GM18498 (cell line): ENCODE measurements around the gene U2AF2.

Experiments
- ATAC-seq: cut with Tn5 transposase; IDR thresholded peaks from one replicate; pipeline ENCODE4 v1.9.1; 2021; ENCODE audit warnings: mild to moderate bottlenecking, moderate library complexity; ENCODE audit not compliant: unreplicated experiment

Gene U2AF2

DNA sequence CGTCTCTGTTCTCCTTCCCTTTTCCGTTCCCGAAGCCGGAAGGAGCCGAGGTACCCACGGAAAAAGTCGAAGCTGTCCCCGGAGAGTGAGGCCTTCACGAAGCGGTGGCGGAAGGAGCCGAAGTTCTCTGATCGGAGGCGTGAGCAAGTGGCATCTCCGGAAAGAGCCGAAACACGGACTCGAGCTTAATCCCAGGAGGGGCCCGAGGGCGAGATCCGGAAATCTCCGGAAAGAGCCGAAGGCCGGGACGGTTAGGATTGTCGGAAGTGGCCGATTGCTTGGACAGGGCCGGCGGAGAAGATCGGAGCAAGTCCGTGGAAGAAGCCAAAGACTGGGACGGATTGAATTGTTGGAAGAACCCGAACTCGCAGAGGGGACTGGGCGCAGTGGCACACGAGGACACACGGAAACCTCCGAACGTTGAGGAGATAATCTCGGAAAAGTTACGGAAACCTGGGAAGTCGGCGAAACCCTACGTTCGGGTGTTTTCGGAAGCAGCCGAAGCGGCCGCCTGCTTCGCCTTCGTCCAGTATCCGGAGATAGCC is 440 bp upstream of the U2AF2 start:
- ATAC-seq, result peak; percentile 60

DNA sequence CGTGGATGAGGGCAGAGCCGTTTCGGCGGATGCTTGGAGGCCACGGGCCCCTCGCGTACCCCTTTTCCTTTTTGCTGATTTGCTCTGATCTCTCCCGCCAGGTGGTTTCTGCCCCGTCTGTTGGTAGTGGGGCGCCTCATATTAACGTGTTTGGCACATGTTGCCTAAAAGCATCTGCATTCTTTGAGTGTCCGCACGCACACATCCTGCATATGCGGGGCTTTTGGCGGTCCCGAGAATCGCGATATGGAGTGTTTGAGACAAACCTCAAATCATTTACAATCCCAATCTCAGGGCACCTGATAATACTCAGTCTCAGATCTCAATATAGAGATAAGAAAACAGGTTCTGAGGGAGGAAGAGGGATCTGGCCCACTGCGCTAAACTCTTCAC is 809 bp downstream of the U2AF2 start:
- ATAC-seq, result no peak

DNA sequence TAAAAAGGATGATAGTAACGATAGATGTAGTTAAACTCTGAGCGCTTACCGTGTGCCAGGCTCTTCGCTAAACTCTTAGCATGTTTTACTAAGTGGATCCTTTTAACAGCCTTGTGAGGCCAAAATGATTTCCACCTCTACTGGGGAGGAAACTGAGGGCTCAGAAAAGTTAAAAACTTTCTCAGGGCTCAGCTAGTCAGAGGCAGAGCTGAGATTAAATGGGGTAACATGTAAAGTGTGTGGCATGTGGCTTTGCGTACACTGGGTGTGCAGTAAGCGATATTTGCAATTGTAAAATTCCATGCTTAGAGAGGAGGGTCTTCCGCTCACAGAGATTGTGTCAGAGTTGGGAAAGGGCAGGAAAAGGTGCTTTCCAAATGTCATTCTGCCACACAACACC is 1.7 kb downstream of the U2AF2 start:
- ATAC-seq, result no peak

DNA sequence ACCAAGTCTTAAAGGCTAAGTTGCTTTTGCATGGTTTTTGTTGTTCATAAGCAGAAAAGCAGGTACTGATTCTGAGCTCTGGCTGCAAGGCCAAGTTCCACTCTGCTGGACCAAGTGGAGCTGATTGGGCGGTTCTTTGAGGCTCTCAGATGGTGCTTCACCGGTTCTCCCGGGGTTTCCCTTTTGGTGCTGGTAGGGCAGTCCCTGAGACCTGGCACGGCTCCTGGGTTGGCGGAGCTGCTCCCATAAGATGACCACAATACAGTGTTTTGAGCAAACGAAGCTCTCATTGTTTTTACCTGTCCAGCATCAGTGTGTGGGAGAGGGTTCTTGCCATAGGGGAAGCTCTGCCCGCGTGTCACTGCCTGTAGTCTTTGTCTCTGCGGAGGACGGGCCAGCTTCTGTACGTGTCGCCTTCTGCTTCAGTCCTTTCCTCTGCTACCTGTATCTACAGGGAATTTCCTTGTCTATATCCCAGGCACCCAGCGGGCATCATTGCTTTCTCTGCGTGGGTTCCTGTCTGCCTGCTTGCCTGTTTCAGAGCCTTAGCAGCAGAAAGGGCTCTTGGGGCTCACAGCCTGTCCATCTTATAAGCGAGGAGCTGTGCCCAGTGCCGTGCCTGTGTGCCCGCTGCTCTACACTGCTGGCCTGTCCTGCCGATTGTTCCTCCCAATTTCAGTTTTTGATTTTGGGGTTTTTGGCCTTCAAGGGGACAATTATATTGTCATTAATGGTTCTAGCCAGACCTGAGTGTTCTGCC is 2.3 kb downstream of the U2AF2 start:
- ATAC-seq, result no peak

DNA sequence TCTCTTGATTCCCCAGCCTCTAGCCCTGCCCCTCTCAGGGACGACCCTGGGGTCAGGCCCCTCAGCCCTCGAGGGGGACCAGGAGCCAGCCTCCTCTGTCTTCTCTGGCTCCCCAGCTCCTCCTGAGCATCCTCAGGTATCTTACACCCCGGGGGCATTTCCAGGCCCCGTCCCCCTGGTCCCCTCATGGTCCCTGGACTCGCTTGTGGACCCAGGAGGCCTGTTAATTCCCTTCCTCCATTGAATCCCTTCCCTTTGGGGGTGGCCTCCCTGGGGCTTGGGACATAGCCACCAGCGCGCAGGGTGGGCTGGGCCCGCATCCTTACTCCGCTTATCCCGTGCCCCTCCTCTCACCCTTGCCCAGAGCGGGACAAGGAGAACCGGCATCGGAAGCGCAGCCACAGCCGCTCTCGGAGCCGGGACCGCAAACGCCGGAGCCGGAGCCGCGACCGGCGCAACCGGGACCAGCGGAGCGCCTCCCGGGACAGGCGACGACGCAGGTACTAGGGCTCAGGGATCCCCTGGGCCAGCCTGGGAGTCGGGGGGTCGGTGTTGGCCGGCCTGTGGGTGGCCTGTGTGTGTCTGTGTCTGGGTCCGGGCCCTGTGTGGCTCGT is 4.1 kb downstream of the U2AF2 start:
- ATAC-seq, result no peak

DNA sequence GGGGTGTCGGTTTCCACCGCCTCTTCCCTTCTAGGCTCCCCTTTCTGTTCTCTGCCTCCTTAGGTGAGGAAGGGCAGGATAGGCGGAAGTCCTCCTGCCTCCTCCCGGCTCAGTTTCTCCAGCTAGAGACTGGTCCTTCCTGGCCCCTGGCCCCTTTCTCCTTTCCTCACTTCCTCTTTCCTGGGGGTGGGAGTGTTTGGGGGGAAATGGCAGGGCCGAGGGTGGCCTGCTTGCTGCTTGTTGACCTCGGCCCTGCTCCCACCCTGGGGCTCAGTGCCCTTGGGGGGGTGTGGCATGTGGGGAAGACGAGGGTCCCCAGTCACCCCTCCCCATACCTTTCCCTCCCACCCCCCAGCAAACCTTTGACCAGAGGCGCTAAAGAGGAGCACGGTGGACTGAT is 5.0 kb downstream of the U2AF2 start:
- ATAC-seq, result no peak

DNA sequence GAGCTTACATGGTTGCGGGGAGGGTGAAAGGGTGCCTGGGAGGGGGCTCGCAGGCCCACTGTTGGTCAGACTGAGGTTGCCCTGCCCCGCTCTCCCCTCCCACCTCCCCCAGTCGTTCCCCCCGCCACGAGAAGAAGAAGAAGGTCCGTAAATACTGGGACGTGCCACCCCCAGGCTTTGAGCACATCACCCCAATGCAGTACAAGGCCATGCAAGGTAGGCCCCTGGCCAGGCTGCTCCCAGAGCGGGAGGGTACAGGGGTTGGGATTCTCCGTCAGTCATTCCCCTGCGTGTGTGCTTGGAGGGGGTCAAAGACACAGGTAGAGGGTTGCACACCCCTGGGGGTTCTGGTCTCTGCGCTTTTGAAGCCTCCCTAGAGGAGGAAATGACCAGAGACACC is 5.6 kb downstream of the U2AF2 start:
- ATAC-seq, result no peak

DNA sequence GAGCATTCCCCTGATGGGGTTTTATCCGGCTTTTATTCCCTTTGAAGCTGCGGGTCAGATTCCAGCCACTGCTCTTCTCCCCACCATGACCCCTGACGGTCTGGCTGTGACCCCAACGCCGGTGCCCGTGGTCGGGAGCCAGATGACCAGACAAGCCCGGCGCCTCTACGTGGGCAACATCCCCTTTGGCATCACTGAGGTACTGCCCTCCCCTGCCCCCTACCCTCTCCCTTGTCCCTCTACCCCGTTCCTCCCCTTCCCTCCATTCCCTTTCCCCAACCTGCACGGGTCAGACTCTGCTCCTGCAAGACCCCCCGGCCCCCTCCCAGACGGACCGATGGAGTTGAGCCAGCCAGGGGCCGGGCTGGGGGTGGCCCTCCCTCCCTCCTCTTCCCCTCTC is 6.2 kb downstream of the U2AF2 start:
- no peak for ATAC-seq

DNA sequence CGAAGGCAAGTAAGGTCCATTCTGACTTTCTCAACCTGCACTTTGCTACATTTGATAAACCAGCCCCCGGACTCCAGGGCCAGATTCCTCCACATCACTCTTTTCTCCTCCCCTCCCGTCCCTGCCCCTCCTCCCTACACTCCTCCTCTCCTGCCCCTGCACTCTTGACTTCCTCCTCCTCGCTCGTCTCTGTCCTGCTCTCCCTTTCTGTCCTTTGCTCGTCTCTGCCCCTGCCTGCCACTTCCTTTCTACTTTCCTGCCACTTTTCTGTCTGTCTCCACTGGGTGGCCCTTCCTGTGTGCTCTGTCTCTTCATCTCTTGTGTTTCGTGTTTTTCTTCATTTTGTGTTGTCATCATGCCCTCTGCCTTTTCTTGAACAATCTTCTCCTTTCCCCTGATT is 7.0 kb downstream of the U2AF2 start:
- ATAC-seq, result no peak

DNA sequence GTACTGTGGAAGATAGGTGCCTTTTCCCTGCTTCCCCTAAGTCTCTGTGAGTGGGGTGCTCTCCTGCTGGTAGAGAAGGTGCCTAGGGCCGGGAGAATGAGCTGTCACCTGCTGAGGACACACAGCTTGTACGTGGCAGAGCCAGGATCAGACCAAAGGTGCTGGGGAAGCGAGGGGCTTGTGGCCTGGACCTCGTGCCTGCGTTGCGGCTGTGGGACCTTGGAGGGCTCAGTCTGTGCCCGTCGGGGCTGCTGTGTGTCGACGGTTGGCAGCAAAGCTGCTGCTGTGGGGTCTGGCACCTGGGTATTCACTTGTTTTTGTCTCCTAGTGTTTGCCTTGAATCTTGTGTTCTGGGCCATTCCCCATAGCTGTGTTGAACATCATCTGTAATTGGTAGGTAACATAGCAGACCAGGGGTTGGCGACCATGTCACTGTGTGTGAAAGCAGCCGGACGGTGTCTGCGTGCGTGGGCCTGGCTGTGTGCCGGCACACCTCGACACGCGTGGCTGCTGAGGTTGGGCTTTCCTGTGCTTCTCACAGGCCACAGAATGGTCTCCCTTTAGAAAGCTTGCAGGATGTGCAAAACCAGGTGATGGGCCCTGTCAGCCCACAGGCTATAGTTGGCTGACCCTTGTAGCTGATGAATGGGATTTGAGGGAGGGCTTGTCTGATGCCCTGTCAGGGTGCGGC is 9.2 kb downstream of the U2AF2 start:
- ATAC-seq, result no peak

DNA sequence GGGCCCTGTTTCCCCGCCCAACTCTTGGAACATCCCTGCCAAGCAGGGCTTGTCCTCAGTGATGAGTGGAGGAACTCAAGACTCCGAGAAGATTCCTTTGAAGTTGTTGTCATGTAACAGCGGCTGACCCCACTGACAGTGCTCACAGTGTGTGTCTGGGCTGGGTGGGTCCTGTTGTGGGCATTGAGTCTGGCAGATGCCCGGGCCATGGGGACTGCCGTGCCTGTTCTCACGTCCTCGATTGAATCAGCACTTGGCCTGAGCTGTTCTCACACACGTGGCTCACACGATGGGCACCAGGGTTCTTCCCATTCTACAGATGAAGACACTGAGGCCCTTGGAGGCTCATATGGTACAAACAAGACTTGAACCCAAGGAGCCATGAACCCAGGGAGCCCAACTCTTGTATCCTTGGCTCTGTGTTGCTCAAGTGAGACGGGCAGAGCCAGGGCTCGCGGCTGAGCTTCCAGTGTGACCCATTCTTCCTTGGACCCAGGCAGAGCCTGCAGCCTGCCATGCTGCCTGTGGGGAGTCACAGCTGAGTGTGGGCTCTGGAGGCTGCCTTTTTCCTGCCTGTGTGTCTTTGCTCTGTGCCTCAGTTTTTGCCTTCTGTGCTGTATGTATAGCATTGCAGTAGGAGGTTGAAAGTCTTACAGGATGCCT is 11.6 kb downstream of the U2AF2 start:
- no peak for ATAC-seq

DNA sequence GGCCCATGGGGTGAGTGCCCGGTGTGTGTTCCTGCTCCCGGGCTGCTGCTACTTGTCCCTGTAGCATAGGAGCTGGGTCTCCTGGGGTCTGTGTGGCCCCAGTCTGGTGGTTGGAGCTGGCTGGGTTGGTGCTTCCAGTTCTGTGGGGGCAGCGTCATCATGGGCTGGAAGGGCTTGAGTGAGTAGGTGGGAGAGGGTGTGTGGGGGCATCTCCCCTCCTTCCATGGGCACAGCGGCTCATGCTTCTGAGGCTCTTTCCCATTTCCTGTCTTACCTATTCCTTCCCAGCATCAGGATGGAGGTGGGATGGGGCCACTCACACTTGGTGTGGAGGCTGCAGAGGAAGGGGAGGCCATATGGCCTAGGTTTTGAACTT is 12.2 kb downstream of the U2AF2 start:
- ATAC-seq, result no peak

DNA sequence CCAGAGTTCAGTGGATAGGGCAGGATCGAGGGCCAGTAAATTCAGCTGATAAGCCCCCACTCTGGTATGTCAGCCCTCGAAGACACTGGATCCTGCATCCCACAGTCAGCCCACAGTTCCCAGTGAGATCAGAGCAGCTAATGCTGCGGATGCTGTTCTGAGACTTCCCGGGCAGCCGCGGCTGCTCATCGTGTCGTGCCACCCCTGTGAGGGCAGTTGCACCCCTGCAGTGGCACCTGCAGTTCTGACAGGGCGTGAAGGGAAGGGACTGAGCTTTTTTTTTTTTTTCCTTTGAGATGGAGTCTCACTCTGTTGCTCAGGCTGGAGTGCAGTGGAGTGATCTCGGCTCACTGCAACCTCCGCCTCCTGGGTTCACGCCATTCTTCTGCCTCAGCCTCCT is 12.7 kb downstream of the U2AF2 start:
- no peak for ATAC-seq

DNA sequence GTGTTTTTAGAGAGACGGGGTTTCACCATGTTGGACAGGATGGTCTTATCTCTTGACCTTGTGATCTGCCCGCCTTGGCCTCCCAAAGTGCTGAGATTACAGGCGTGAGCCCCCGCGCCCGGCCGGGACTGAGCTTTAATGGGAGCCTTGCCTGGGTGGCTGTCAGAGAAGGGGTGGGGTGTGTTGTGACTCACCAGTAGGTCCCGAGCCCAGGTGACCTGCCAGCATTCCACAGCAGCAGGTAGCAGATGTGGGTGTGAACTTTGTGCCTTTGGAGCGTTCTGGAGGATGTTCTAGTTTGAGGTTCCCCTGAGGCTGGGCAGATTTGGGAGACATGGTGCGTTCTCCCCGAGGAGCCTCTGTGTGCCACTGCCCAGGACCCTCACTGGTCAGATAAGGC is 13.1 kb downstream of the U2AF2 start:
- no peak for ATAC-seq

DNA sequence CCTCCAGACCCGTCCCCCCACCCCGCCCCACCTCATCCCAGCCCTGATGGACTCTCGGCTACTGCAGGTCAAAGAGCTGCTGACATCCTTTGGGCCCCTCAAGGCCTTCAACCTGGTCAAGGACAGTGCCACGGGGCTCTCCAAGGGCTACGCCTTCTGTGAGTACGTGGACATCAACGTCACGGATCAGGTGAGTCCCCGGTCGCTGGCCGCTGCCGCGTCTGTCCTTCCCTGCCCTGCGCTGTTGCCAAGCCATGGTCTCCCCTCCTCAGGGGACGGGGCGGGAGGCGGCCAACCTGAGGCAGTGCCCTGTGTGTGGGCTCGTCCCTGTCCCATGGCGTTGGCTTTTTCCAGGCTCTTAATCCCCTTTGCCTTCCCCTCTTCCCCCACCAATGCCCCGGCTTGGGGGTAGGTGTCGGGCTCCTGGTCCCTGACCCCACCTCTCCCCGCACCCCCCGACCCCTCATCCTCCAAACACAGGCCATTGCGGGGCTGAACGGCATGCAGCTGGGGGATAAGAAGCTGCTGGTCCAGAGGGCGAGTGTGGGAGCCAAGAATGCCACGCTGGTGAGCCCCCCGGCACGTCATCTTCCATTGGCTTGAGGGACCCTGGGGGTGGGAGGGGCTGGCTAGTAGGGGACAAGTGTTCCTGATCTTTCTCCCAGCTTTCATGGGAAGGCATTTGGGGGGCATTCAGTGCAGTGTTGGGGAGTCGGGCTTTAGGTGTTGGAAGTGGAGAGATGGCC is 13.9 kb downstream of the U2AF2 start:
- ATAC-seq, result no peak

DNA sequence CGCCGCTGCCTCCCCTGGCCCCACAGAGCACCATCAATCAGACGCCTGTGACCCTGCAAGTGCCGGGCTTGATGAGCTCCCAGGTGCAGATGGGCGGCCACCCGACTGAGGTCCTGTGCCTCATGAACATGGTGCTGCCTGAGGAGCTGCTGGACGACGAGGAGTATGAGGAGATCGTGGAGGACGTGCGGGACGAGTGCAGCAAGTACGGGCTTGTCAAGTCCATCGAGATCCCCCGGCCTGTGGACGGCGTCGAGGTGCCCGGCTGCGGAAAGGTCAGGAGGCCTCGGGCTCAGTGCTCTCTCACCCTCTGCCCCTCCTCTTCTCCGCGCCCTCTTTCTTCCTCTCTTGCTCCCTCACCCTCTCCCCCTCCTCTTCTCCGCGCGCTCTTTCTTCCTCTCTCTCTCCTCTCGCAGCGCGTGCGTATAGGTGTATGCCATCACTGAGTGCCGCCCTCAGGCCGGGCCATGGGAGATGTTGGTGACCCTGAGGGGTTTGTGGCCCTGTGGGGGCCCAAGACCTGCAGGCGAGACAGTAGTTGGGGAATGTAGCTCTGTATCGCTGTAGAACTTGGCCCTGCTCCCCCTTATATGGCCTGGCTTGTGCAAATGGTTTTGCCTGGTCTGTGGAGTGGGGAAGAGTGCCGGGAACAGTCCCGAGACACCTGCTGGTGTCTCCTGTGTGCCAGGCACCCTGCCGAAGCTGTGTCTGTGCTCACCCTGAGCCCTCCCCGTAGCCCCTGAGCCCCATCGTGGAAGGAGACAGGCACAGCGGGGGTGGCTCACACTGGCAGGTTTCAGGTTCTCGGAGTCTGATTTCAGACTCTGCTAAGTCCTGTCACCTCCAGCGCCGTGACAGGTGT is 14.8 kb downstream of the U2AF2 start:
- no peak for ATAC-seq

DNA sequence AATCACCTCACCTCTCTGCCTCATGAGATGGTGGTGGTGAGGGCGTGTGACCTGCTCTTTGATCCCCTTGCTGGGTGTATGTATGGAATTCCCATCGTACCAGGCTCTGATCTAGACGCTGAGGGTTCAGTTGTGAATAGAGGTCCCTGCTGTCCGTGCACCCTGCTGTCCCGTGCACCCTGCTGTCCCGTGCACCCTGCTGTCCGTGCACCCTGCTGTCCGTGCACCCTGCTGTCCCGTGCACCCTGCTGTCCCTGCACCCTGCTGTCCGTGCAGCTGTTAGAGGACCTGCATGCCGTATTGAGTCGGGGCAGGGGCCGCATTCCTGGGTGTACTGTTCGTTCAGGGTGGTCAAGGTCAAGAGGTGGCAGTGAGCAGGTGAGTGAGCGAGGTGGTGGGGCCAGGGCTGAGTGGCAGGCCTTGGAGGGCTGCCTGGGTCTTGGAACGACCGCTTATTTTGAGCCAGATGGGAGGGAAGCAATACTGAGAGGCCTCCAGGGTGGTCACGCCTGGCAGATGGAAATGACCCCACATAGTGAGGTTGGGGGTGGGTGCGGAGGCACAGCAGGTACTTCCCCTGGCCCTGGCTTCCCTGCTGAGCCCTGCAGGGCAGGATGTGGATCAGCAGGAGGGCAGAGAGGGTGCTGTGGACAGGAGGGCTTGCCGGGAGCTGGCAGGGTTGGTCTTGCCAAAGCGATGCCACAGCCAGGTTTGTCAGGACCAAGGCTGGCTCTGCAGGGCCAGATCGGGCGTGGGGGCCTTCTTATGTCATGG is 15.6 kb downstream of the U2AF2 start:
- no peak for ATAC-seq

DNA sequence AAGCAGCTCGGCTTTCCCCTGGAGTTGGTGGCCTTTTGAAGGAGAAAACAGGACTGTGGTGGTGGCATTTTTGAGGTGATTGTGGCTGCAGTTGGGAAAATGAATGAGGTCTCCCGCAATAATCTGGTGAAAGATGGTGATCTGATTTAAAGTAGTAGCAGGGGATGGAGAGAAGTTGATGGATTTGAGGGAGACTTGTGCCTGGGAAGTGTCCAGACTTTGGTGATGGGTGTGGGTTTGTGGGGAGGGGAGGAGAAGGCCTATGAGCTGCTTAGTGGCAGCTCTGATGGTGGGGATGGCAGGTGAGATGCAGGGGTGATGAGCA is 16.2 kb downstream of the U2AF2 start:
- ATAC-seq, result no peak

DNA sequence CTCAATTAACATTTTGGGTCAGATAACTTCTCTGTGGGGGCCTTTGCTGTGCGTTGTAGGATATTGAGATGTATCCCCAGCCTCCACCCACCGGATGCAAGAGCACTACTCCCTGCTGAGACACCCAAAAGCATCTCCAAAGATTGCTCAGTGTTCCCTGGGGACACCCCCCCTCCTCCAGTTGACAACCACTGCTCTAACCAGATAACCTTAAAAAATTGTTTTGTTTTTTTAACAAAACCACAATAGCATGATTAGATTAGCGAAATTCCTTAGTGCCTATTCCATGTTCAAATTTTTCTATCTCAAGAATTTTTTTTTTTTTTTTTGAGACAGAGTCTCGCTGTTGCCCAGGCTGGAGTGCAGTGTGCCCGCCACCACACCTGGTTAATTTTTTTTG is 17.6 kb downstream of the U2AF2 start:
- no peak for ATAC-seq
